Heart right ventricle (tissue), 16 donors: Measurements from ENCODE around the gene GREB1. TPM values are rescaled to one million over a fixed set of nuclear protein-coding genes. Genes with fewer than 3 reads are reported as not detected.

ENCODE experiments used
- ATAC-seq, 8 donors: fragments of 200-7000 bp; cut with Tn5 transposase; one replicate each; pipeline ENCODE4 v1.9.1; 2020; ENCODE audit warnings: mild to moderate bottlenecking in 8 of 8, moderate library complexity in 8 of 8, moderate number of reproducible peaks in 1 of 8
- DNase-seq, 2 donors: peaks; one replicate each; pipeline ENCODE4 v3.0.0-alpha.2; 2020
- H3K27ac ChIP-seq, 10 donors: fragments of 200-600 bp; sonication (generic) in 2 of 10; one replicate each; pipeline versions ENCODE4 v1.5.0 to v1.8.0; 2020 to 2022; ENCODE audit warnings: mild to moderate bottlenecking in 3 of 10
- H3K27me3 ChIP-seq, 7 donors: fragments of 200-600 bp; one replicate each; pipeline ENCODE4 v1.8.0; 2021 to 2022; ENCODE audit warnings: mild to moderate bottlenecking in 2 of 7
- H3K36me3 ChIP-seq, 9 donors: fragments of 200-600 bp; sonication (generic) in 1 of 9; one replicate each; pipeline versions ENCODE4 v1.5.0 to v1.8.0; 2020 to 2022; ENCODE audit warnings: mild to moderate bottlenecking in 2 of 9
- H3K4me1 ChIP-seq, 9 donors: fragments of 200-600 bp; sonication (generic) in 1 of 9; one replicate each; pipeline versions ENCODE4 v1.5.0 to v1.8.0; 2020 to 2022; ENCODE audit warnings: mild to moderate bottlenecking in 4 of 9
- H3K4me3 ChIP-seq, 10 donors: fragments of 200-600 bp; sonication (generic) in 2 of 10; one replicate each; pipeline versions ENCODE4 v1.5.0 to v1.8.0; 2020 to 2022; ENCODE audit warnings: mild to moderate bottlenecking in 7 of 10, moderate library complexity in 2 of 10
- H3K9me3 ChIP-seq, 11 donors: fragments of 200-600 bp in 10 of 11; sonication (generic) in 2 of 11; one replicate each; pipeline versions ENCODE4 v1.5.0 to v1.8.0; 2013 to 2022; ENCODE audit warnings: mild to moderate bottlenecking in 2 of 11, control low read depth in 1 of 11, moderate library complexity in 1 of 11
- WGBS, 2 donors: extraction: QIAGEN DNeasy Blood & Tissue Kit; methylation state at CpG; one replicate each; pipeline ENCODE4 v1.1.7; 2013; ENCODE audit warnings: inconsistent platforms in 1 of 2; 5-methylcytosine and 5-hydroxymethylcytosine counted together
- intact Hi-C, 10 donors: fragments of 100-400 bp; cut with DNase I; formaldehyde crosslinking; loops; one replicate each; pipeline versions ENCODE4 v1.11.1 to v1.14.2; 2022
- polyA plus RNA-seq, 2 donors: library from polyadenylated mRNA; stranded (reverse); fragments of 200-250 nt; gene quantifications; one replicate each; pipeline ENCODE4 v1.2.3, GENCODE V29; 2013
- total RNA-seq, 10 donors: library from RNA; stranded (reverse); fragmentation: NEBNext Ultra II Directional in 3 of 10; extraction: Animal tissue kit (Norgen Biotek cat#: 25700) in 3 of 10; gene quantifications; one replicate each; pipeline versions ENCODE4 v1.2.1 to v1.2.4, GENCODE V29; 2021 to 2023
- TF ChIP-seq, protein P1 (sequence below), 9 donors: fragments of 200-600 bp; sonication (generic) in 2 of 9; IDR thresholded peaks; one replicate each; pipeline versions ENCODE4 v1.5.0 to v1.8.0; 2021 to 2022; ENCODE audit warnings: antibody characterized with exemption in 9 of 9, mild to moderate bottlenecking in 5 of 9, moderate library complexity in 1 of 9
- donor health status: Arrhythmogenic right ventricular cardiomyopathy.
- donor health status: ischemic (EF 13 %, LVEDD 7.1; RV severe dilation, severe dysfunction).
- donor health status: healthy with polysubstance abuse.
- donor health status: DM: no; HTN: yes; CAD: no.
- donor health status: DM: no; HTN: no; CAD: no.
- donor health status: ischemic (EF 25% LVEDD 6.9; RV normal size, moderate dysfunction).
- donor health status: ischemic (EF 25% LVEDD 5.7; RV mildly dilated, moderate dysfunction).
- donor health status: healthy.
- donor health status: DM: yes; HTN: yes; CAD: no.
- donor health status: Ischemic cardiomyopathy.
- donor health status: ischemic (EF 35%, LVEDD 5.7; RV mildly dilated, moderate dysfunction).
- donor health status: nonischemic (EF 11% LVEDD 7.7; RV severe dilation, severe dysfunction).
- donor health status: DM: yes; HTN: yes; CAD: no.
- donor health status: PGD.
- donor health status: ischemic (EF 29% LVEDD 5.4; RV normal size, mild dysfunction).
- donor health status: nonischemic (EF 23%, LVEDD 6.1; RV moderate dilation, normal function).

The GREB1 gene
- total and polyA plus RNA-seq, 12 donors, result 1.2 to 15.6 (median 7.8) TPM

DNA sequence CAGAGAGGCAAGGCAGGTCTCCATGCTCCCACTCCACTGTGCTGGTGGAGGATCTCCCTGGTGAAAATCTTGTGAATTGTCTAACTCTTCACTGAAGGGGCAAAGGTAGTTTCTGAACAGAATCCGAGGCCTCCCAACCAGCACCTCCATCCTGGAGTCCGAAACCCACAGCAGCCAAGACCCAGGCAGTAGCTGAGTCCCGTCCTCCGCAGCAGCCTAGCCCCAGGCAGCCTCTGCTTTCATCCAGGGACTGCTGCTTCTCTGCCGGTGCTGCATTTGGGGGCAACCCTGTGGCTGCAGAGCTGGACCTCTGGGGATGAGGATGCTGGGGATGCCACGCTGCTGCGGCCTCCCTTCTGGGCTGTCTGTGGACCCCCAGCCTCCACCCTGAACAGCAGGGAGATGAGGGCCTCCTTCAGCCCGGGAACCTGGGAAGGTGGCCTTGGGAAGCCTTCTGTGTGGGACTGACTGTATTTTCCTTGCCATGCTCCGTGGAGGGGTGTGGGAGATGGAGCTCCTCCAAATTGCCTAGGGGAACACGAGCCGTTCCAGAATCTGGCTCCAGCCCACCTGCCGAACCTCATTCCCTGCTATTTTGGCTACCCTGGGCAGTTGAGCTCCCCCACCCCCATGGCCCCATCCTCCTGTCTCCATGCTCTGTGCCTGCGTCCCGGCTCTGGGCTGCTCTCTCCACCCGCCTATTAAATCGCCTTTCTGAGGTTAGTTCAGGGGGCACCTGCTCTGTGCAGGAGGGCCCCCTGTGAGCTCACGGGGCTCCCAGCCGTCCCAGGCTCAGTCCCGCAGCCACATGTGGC lies 48.2 kb downstream of the GREB1 start:
- TF ChIP-seq, protein P1, sequence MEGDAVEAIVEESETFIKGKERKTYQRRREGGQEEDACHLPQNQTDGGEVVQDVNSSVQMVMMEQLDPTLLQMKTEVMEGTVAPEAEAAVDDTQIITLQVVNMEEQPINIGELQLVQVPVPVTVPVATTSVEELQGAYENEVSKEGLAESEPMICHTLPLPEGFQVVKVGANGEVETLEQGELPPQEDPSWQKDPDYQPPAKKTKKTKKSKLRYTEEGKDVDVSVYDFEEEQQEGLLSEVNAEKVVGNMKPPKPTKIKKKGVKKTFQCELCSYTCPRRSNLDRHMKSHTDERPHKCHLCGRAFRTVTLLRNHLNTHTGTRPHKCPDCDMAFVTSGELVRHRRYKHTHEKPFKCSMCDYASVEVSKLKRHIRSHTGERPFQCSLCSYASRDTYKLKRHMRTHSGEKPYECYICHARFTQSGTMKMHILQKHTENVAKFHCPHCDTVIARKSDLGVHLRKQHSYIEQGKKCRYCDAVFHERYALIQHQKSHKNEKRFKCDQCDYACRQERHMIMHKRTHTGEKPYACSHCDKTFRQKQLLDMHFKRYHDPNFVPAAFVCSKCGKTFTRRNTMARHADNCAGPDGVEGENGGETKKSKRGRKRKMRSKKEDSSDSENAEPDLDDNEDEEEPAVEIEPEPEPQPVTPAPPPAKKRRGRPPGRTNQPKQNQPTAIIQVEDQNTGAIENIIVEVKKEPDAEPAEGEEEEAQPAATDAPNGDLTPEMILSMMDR (IDR thresholded peaks at IDR 0.05), result no peak
- WGBS, 2 donors, result 85 to 89% methylated on average over 19 of the region's 19 CpGs
- no peaks in the 10 kb centered on the region for H3K36me3 ChIP-seq
- H3K9me3 ChIP-seq, result no peaks in the 10 kb centered on the region
- peak overlapping the region in 3 of 10 donors; percentile 7 to 74 (median 53) for H3K27ac ChIP-seq
- ATAC-seq (peak in 2 of 8 donors; percentile 7 to 9), DNase-seq (no peak)
- intact Hi-C loops, result loop anchor here (1.0 to 10.0 kb wide), 8 partner anchors 103 to 747 kb away; a partner anchor contains a TSS
- no peak overlapping the region for H3K4me3 ChIP-seq
- H3K4me1 ChIP-seq, result peaks cover 0 to 20% (median 6%) of the 10 kb centered on the region in 9 donors
- H3K27me3 ChIP-seq, result no peaks in the 10 kb centered on the region

DNA sequence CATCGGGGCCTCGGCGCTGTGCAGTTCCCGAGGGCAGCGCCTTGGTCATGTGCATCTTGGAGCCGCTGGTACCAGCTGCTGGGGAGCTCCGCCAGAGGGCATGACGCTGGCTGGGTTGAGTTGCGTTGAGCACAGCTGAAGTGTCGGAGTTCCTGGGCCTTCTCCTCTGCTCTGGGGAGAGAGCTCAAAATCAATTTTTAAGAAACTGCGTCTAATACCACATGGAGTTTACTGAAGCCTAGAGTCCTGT lies 48.7 kb downstream of the GREB1 start:
- Histone ChIP-seq H3K27me3 (no peaks in the 10 kb centered on the region), H3K4me1 (peaks cover 0 to 20% (median 6%) of the 10 kb centered on the region in 9 donors), H3K27ac (peak overlapping the region in 3 of 10 donors; percentile 7 to 74 (median 53)), H3K4me3 (no peak overlapping the region), H3K36me3 (no peaks in the 10 kb centered on the region), H3K9me3 (no peaks in the 10 kb centered on the region)
- ATAC-seq (peak in 3 of 8 donors; percentile 2 to 12 (median 11)), DNase-seq (no peak)
- 70 to 78% methylated on average over 11 of the region's 11 CpGs for WGBS, 2 donors
- intact Hi-C loops, result loop anchor here (1.0 to 10.0 kb wide), 8 partner anchors 103 to 748 kb away; a partner anchor contains a TSS
- TF ChIP-seq, protein P1 (IDR thresholded peaks at IDR 0.05), result no peak

DNA sequence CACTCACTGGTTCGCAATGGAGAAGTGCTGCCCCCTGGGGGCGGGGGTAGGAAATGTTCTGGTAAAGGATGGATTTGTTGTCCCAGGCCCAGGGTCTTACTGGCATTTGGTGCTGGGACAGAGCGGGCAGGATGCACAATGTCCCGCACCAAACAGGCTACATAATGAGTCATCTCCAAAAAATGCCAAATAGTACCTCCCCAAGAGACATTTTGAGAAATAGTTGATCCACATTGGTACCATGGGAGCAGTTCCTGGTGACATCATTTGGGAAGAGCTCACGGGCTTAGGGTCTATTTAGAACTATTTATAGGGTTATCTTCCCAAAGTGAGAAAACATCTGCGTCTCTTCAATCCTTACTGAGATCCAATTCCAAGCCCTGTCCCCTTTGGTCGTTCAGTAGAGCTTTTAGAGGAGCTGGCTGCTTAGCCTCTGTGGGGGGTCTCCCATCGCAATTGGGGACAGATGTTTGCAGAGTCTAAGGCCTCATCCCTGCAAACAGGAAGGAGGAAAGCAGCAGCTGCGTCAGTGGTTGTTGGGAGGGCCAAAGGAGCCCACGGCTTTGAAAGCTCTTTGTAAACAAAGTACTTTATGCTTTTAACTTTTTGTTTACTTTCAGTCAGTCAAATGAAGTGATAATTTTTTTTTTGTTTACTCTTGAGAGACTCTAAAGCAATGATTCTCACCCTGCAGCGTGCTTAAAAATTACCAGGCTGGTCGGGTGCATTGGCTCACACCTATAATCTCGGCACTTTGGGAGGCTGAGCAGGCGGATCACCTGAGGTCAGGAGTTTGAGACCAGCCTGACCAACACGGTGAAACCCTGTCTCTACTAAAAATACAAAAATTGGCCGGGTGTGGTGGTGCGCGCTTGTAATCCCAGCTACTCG lies 49.3 kb downstream of the GREB1 start:
- H3K4me3 ChIP-seq, result no peak overlapping the region
- ATAC-seq (peak; percentile 53 to 76 (median 66)), DNase-seq (peak; percentile 52 to 71)
- no peaks in the 10 kb centered on the region for H3K36me3 ChIP-seq
- H3K9me3 ChIP-seq, result no peaks in the 10 kb centered on the region
- WGBS, 2 donors, result 46 to 54% methylated on average over 19 of the region's 19 CpGs
- intact Hi-C loops, result loop anchor here (1.0 to 10.0 kb wide), 8 partner anchors 104 to 748 kb away; a partner anchor contains a TSS
- H3K27me3 ChIP-seq, result no peaks in the 10 kb centered on the region
- H3K4me1 ChIP-seq, result peaks cover 0 to 20% (median 6%) of the 10 kb centered on the region in 9 donors
- H3K27ac ChIP-seq, result peak overlapping the region in 8 of 10 donors; percentile 3 to 74 (median 56)
- TF ChIP-seq, protein P1 (IDR thresholded peaks at IDR 0.05), result peak; percentile 54 to 85 (median 76)
